NAMALWA (cell line): ENCODE results near the gene STEAP3.
"Not testable (repeated sequence)": the region's sequence is repeated elsewhere in the genome, so short reads cannot be mapped to it uniquely, and the experiment has no call there.

ENCODE experiments used
- DNase-seq: peaks from one replicate; pipeline ENCODE4 v3.0.0-alpha.2; 2015; ENCODE audit warnings: low spot score

The STEAP3 gene

GRCh38 chr2:119261493-119262225 is 38.0 kb downstream of the STEAP3 start:
- DNase-seq: no peak

GRCh38 chr2:119263025-119263424 is 39.4 kb downstream of the STEAP3 start:
- no peak for DNase-seq

GRCh38 chr2:119263656-119264055 is 40.0 kb downstream of the STEAP3 start:
- DNase-seq: no peak

- DNase-seq: peak; percentile 60
Measured at GRCh38 chr2:119264781-119265692, 41.4 kb downstream of the STEAP3 start.

- DNase-seq: no peak
Measured at GRCh38 chr2:119265693-119266066, 42.0 kb downstream of the STEAP3 start.

- no peak for DNase-seq
Measured at GRCh38 chr2:119266091-119266589, 42.5 kb downstream of the STEAP3 start.

- no peak for DNase-seq
Measured at GRCh38 chr2:119267604-119268003, 44.0 kb downstream of the STEAP3 start.

- no peak for DNase-seq
Measured at GRCh38 chr2:119276864-119277263, 53.2 kb downstream of the STEAP3 start.

GRCh38 chr2:119278385-119278784 is 54.8 kb downstream of the STEAP3 start:
- DNase-seq: not testable (repeated sequence)

- no peak for DNase-seq
Measured at GRCh38 chr2:119278946-119279345, 55.3 kb downstream of the STEAP3 start.

- DNase-seq: no peak
Measured at GRCh38 chr2:119279666-119280065, 56.0 kb downstream of the STEAP3 start.

GRCh38 chr2:119280680-119281079 is 57.0 kb downstream of the STEAP3 start:
- DNase-seq: no peak

- DNase-seq: no peak
Measured at GRCh38 chr2:119282146-119282995, 58.7 kb downstream of the STEAP3 start.

GRCh38 chr2:119282996-119283511 is 59.4 kb downstream of the STEAP3 start:
- DNase-seq: no peak

- no peak for DNase-seq
Measured at GRCh38 chr2:119283873-119284331, 60.3 kb downstream of the STEAP3 start.

- no peak for DNase-seq
Measured at GRCh38 chr2:119286661-119287060, 63.0 kb downstream of the STEAP3 start.

- DNase-seq: no peak
Measured at GRCh38 chr2:119288576-119288975, 64.9 kb downstream of the STEAP3 start.

GRCh38 chr2:119289093-119289492 is 65.5 kb downstream of the STEAP3 start:
- DNase-seq: no peak

GRCh38 chr2:119289642-119290041 is 66.0 kb downstream of the STEAP3 start:
- DNase-seq: no peak

- DNase-seq: peak; percentile 77
Measured at GRCh38 chr2:119290859-119291587, 67.4 kb downstream of the STEAP3 start.

- DNase-seq: no peak
Measured at GRCh38 chr2:119291588-119292167, 68.0 kb downstream of the STEAP3 start.
